WI38 (cell line): ENCODE measurements around the gene PLEKHH3.
A peak's percentile ranks its signal among the peaks of the same experiment; 100 is the strongest.

Experiments
- H3K4me3 ChIP-seq: 2 replicates; pipeline ENCODE4 v1.5.1; 2011; ENCODE audit warnings: low read depth, mild to moderate bottlenecking, control low read depth, low read length
- CTCF ChIP-seq: IDR thresholded peaks from 2 replicates; pipeline ENCODE4 v1.5.1; 2012; ENCODE audit warnings: low read depth, mild to moderate bottlenecking, control low read depth, low read length

Gene PLEKHH3

GRCh38 chr17:42675348-42675964 lies 1.3 kb downstream of the PLEKHH3 start:
- peak overlapping the region; percentile 86 for H3K4me3 ChIP-seq
- no peak for TF ChIP-seq CTCF

- H3K4me3 ChIP-seq, result peak overlapping the region; percentile 86
- no peak for TF ChIP-seq CTCF
Measured at GRCh38 chr17:42674755-42675347, 1.9 kb downstream of the PLEKHH3 start.

- peak; percentile 55 for TF ChIP-seq CTCF
- peak overlapping the region; percentile 86 for H3K4me3 ChIP-seq
Measured at GRCh38 chr17:42673885-42674754, 2.7 kb downstream of the PLEKHH3 start.

GRCh38 chr17:42673266-42673884 lies 3.4 kb downstream of the PLEKHH3 start:
- no peak overlapping the region for H3K4me3 ChIP-seq
- TF ChIP-seq CTCF, result no peak

GRCh38 chr17:42672038-42672437 lies 4.8 kb downstream of the PLEKHH3 start:
- TF ChIP-seq CTCF, result no peak
- no peak overlapping the region for H3K4me3 ChIP-seq

- no peak for TF ChIP-seq CTCF
- H3K4me3 ChIP-seq, result no peak overlapping the region
Measured at GRCh38 chr17:42670789-42671657, 5.8 kb downstream of the PLEKHH3 start.
